SK-N-SH treated with all-trans-retinoic acid at 6 μM for 48 hours (cell line): ENCODE data around the gene PTPRN2.

Source experiments
- ARNTL ChIP-seq: fragments of 450-650 bp; formaldehyde crosslinking; IDR thresholded peaks from 2 replicates; pipeline ENCODE4 v1.5.0; 2020; ENCODE audit warnings: low read depth, mild to moderate bottlenecking, moderate library complexity, borderline replicate concordance
- BACH2 ChIP-seq: fragments of 250-450 bp; sonication (Bioruptor Pico); IDR thresholded peaks from 2 replicates; pipeline ENCODE4 v1.9.0; 2021; ENCODE audit warnings: mild to moderate bottlenecking, borderline replicate concordance
- CREB5 ChIP-seq: fragments of 250-450 bp; sonication (Bioruptor Pico); IDR thresholded peaks from 2 replicates; pipeline ENCODE4 v1.5.1; 2020; ENCODE audit warnings: low read depth, mild to moderate bottlenecking, moderate library complexity
- CSDC2 ChIP-seq: fragments of 250-450 bp; sonication (Bioruptor Pico); IDR thresholded peaks from 2 replicates; pipeline ENCODE4 v1.5.0; 2020; ENCODE audit warnings: mild to moderate bottlenecking, moderate library complexity
- ESRRG ChIP-seq: fragments of 250-450 bp; sonication (Bioruptor Pico); IDR thresholded peaks from 2 replicates; pipeline ENCODE4 v1.6.1; 2021; ENCODE audit warnings: mild to moderate bottlenecking
- ISL1 ChIP-seq: fragments of 250-450 bp; sonication (Bioruptor Pico); IDR thresholded peaks from 2 replicates; pipeline ENCODE4 v2.1.2; 2022; ENCODE audit warnings: mild to moderate bottlenecking, moderate library complexity
- PATZ1 ChIP-seq: fragments of 250-450 bp; sonication (Bioruptor Pico); IDR thresholded peaks from 2 replicates; pipeline ENCODE4 v1.8.0; 2020; ENCODE audit warnings: mild to moderate bottlenecking, moderate library complexity, borderline replicate concordance
- RARB ChIP-seq: fragments of 250-450 bp; sonication (Bioruptor Pico); IDR thresholded peaks from 2 replicates; pipeline ENCODE4 v1.8.0; 2021; ENCODE audit warnings: mild to moderate bottlenecking, moderate library complexity
- TOX ChIP-seq: fragments of 250-450 bp; sonication (Bioruptor Pico); IDR thresholded peaks from 2 replicates; pipeline ENCODE4 v1.8.0; 2021; ENCODE audit warnings: mild to moderate bottlenecking, moderate library complexity, borderline replicate concordance
- ZC3H10 ChIP-seq: fragments of 250-450 bp; sonication (Bioruptor Pico); IDR thresholded peaks from 2 replicates; pipeline ENCODE4 v1.5.1; 2021; ENCODE audit warnings: mild to moderate bottlenecking, moderate library complexity
- ZFP3 ChIP-seq: fragments of 250-450 bp; sonication (Bioruptor Pico); IDR thresholded peaks from 2 replicates; pipeline ENCODE4 v1.5.0; 2020; ENCODE audit warnings: mild to moderate bottlenecking, moderate library complexity
- ZFP30 ChIP-seq: fragments of 450-650 bp; formaldehyde crosslinking; IDR thresholded peaks from 2 replicates; pipeline ENCODE4 v1.5.0; 2022; ENCODE audit warnings: mild to moderate bottlenecking, moderate library complexity
- ZNF8 ChIP-seq: fragments of 450-650 bp; formaldehyde crosslinking; IDR thresholded peaks from 2 replicates; pipeline ENCODE4 v1.5.0; 2020; ENCODE audit warnings: mild to moderate bottlenecking, moderate library complexity
- TF ChIP-seq, protein P1 (sequence below): fragments of 250-450 bp; sonication (Bioruptor Pico); IDR thresholded peaks from 2 replicates; pipeline ENCODE4 v1.5.0; 2020; ENCODE audit warnings: mild to moderate bottlenecking, moderate library complexity

DNA sequence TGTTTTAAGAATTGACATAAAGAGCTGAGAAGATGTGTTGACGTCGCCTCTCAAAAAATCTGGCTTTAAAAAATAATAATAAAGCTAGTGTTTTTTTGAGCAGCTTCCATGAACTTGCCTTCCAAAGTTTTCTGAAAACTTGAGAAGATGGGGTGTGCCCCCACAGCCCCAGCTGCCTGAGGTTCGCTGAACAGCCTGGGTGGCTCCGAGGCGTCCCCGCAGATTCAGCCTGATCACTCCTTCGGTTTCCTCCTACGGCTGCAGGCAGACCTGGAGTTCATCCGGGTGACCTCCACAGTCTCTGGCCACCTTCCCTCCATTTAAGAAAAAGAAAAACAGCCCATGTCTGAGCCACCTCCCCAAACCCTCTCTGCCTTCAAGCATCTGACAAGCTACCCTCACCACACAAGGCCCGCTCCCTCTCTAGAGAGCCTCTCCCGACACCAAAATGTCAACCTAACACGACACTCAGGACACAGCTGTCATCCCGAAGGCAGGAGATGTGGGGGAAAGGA is 177.8 kb downstream of the PTPRN2 start:
- TF ChIP-seq RARB (CRISPR knock-in tag) (no peak), ESRRG (CRISPR knock-in tag) (no peak), CSDC2 (CRISPR knock-in tag) (no peak), CREB5 (CRISPR knock-in tag) (no peak), PATZ1 (CRISPR knock-in tag) (no peak), ZFP30 (no peak), BACH2 (CRISPR knock-in tag) (no peak), ZFP3 (CRISPR knock-in tag) (no peak), ZNF8 (CRISPR knock-in tag) (no peak), ISL1 (no peak), TOX (CRISPR knock-in tag) (no peak), ZC3H10 (CRISPR knock-in tag) (no peak), ARNTL (CRISPR knock-in tag) (no peak)
- TF ChIP-seq, protein P1, sequence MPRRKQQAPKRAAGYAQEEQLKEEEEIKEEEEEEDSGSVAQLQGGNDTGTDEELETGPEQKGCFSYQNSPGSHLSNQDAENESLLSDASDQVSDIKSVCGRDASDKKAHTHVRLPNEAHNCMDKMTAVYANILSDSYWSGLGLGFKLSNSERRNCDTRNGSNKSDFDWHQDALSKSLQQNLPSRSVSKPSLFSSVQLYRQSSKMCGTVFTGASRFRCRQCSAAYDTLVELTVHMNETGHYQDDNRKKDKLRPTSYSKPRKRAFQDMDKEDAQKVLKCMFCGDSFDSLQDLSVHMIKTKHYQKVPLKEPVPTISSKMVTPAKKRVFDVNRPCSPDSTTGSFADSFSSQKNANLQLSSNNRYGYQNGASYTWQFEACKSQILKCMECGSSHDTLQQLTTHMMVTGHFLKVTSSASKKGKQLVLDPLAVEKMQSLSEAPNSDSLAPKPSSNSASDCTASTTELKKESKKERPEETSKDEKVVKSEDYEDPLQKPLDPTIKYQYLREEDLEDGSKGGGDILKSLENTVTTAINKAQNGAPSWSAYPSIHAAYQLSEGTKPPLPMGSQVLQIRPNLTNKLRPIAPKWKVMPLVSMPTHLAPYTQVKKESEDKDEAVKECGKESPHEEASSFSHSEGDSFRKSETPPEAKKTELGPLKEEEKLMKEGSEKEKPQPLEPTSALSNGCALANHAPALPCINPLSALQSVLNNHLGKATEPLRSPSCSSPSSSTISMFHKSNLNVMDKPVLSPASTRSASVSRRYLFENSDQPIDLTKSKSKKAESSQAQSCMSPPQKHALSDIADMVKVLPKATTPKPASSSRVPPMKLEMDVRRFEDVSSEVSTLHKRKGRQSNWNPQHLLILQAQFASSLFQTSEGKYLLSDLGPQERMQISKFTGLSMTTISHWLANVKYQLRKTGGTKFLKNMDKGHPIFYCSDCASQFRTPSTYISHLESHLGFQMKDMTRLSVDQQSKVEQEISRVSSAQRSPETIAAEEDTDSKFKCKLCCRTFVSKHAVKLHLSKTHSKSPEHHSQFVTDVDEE (CRISPR knock-in tag): no peak
